Trophoblast cell (in vitro differentiated cells and primary cell): Measurements from ENCODE around the gene ZNF365.
"Not testable (repeated sequence)": the region's sequence is repeated elsewhere in the genome, so short reads cannot be mapped to it uniquely, and the experiment has no call there.

Experiments
- DNase-seq, 2 donors: peaks; one replicate each; pipeline ENCODE4 v3.0.0-alpha.2; 2016
- H2AFZ ChIP-seq: 2 replicates; pipeline ENCODE4 v1.6.1; 2013; ENCODE audit warnings: low read length, moderate library complexity, mild to moderate bottlenecking; ENCODE audit not compliant: insufficient read depth, poor library complexity
- H2AK5ac ChIP-seq: 2 replicates; pipeline ENCODE4 v1.6.1; 2013; ENCODE audit warnings: mild to moderate bottlenecking, low read length
- H2BK120ac ChIP-seq: 2 replicates; pipeline ENCODE4 v1.6.1; 2013; ENCODE audit warnings: low read length, mild to moderate bottlenecking, moderate library complexity; ENCODE audit not compliant: insufficient read depth, poor library complexity
- H2BK12ac ChIP-seq: 2 replicates; pipeline ENCODE4 v1.6.1; 2013; ENCODE audit warnings: mild to moderate bottlenecking, low read length, moderate library complexity
- H2BK5ac ChIP-seq: 2 replicates; pipeline ENCODE4 v1.6.1; 2013; ENCODE audit warnings: low read length, low read depth, moderate library complexity, mild to moderate bottlenecking; ENCODE audit not compliant: poor library complexity
- H3K14ac ChIP-seq: 2 replicates; pipeline ENCODE4 v1.6.1; 2013; ENCODE audit warnings: mild to moderate bottlenecking, low read length
- H3K18ac ChIP-seq: 2 replicates; pipeline ENCODE4 v1.6.1; 2013; ENCODE audit warnings: mild to moderate bottlenecking, low read length
- H3K23ac ChIP-seq: 2 replicates; pipeline ENCODE4 v1.6.1; 2013; ENCODE audit warnings: low read length
- H3K27ac ChIP-seq: 2 replicates; pipeline ENCODE4 v1.5.1; 2013; ENCODE audit warnings: low read depth, mild to moderate bottlenecking, inconsistent platforms, low read length, moderate library complexity
- H3K27me3 ChIP-seq: 2 replicates; pipeline ENCODE4 v1.6.1; 2013; ENCODE audit warnings: inconsistent platforms, mild to moderate bottlenecking, low read length, moderate library complexity; ENCODE audit not compliant: insufficient read depth
- H3K36me3 ChIP-seq, 2 experiments: 1 replicate in 1 of 2; 2 replicates in 1 of 2; pipeline ENCODE4 v1.6.1; 2013; ENCODE audit warnings: low read length in 2 of 2, mild to moderate bottlenecking in 2 of 2, moderate library complexity in 1 of 2; ENCODE audit not compliant: insufficient read depth in 2 of 2, control insufficient read depth in 1 of 2
- H3K4ac ChIP-seq: 2 replicates; pipeline ENCODE4 v1.6.1; 2013; ENCODE audit warnings: low read depth, mild to moderate bottlenecking, low read length, moderate library complexity
- H3K4me1 ChIP-seq, 2 experiments: 1 replicate in 1 of 2; 2 replicates in 1 of 2; pipeline ENCODE4 v1.6.1; 2013; ENCODE audit warnings: low read length in 2 of 2, mild to moderate bottlenecking in 2 of 2, moderate library complexity in 1 of 2; ENCODE audit not compliant: insufficient read depth in 2 of 2, control insufficient read depth in 1 of 2
- H3K4me2 ChIP-seq: 2 replicates; pipeline ENCODE4 v1.6.1; 2013; ENCODE audit warnings: inconsistent platforms, mild to moderate bottlenecking, low read length, moderate library complexity
- H3K4me3 ChIP-seq: 2 replicates; pipeline ENCODE4 v1.5.1; 2013; ENCODE audit warnings: mild to moderate bottlenecking, low read depth, low read length, inconsistent platforms
- H3K79me1 ChIP-seq: one replicate; pipeline ENCODE4 v1.6.1; 2013; ENCODE audit warnings: low read length
- H3K79me2 ChIP-seq: 2 replicates; pipeline ENCODE4 v1.6.1; 2013; ENCODE audit warnings: low read length, mild to moderate bottlenecking; ENCODE audit not compliant: control insufficient read depth, insufficient read depth, poor library complexity
- H3K9ac ChIP-seq: 2 replicates; pipeline ENCODE4 v1.6.1; 2013; ENCODE audit warnings: mild to moderate bottlenecking, low read length
- H3K9me3 ChIP-seq: 2 replicates; pipeline ENCODE4 v1.6.1; 2013; ENCODE audit warnings: low read depth, mild to moderate bottlenecking, control low read depth, inconsistent platforms, low read length; ENCODE audit not compliant: insufficient read depth
- H4K12ac ChIP-seq: 2 replicates; pipeline ENCODE4 v1.6.1; 2013; ENCODE audit warnings: low read depth, mild to moderate bottlenecking, low read length, moderate library complexity
- H4K8ac ChIP-seq: 2 replicates; pipeline ENCODE4 v1.6.1; 2013; ENCODE audit warnings: low read depth, mild to moderate bottlenecking, low read length, moderate library complexity
- H4K91ac ChIP-seq: one replicate; pipeline ENCODE4 v1.6.1; 2013; ENCODE audit warnings: low read depth, mild to moderate bottlenecking, low read length, moderate library complexity
- WGBS: extraction: QIAGEN DNeasy Blood & Tissue Kit; methylation state at CpG from one replicate; pipeline ENCODE4 v1.1.7; 2013; ENCODE audit warnings: missing lambda C conversion rate; ENCODE audit not compliant: insufficient read length, insufficient coverage; ENCODE audit errors: extremely low coverage; 5-methylcytosine and 5-hydroxymethylcytosine counted together

ZNF365 gene

DNA sequence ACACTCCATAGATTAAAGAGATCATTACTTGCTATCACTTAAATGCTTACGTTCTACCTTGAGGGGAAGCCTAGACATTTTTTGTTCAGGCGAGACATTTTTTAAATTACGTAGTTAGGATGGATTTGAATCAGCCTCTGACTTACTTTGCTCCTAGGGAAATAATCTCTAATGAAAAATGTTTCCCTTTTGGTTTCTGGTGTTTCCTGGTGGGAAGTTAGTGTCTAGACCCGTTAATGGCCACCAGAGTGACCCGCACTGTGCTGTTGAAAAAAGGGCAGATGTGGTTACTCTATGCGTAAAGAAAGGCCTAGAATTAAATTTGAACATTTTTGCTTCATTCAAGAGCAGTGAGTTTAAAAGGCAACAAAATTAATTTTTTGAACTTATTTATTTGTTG lies 3.8 kb downstream of the ZNF365 start:
- Histone ChIP-seq H2BK12ac (no peak overlapping the region), H3K14ac (no peak overlapping the region), H4K91ac (no peak overlapping the region), H3K36me3 (no peaks in the 10 kb centered on the region), H3K79me2 (no peaks in the 10 kb centered on the region), H3K4ac (no peak overlapping the region), H4K12ac (no peak overlapping the region), H3K27me3 (peaks cover 16% of the 10 kb centered on the region), H4K8ac (no peak overlapping the region), H3K9me3 (no peaks in the 10 kb centered on the region), H3K27ac (no peak overlapping the region), H2BK5ac (no peak overlapping the region), H3K4me1 (peaks cover 3 to 8% of the 10 kb centered on the region in 2 experiments), H3K79me1 (no peaks in the 10 kb centered on the region), H3K4me2 (no peak overlapping the region), H2AK5ac (no peak overlapping the region), H3K18ac (no peak overlapping the region), H2AFZ (no peak overlapping the region), H3K23ac (no peak overlapping the region), H3K9ac (no peak overlapping the region), H3K4me3 (no peak overlapping the region), H2BK120ac (no peak overlapping the region)
- WGBS, result no CpG with 5 or more reads among the region's 6 CpGs
- DNase-seq, result no peak

GRCh38 chr10:62378877-62379276 lies 4.7 kb downstream of the ZNF365 start:
- not testable (repeated sequence) for H3K4ac ChIP-seq, H2BK12ac ChIP-seq, H3K79me1 ChIP-seq, H3K4me1 ChIP-seq, H4K12ac ChIP-seq, H4K8ac ChIP-seq, H2AK5ac ChIP-seq, H3K18ac ChIP-seq, H3K9ac ChIP-seq, H3K4me2 ChIP-seq, H2BK120ac ChIP-seq, H3K79me2 ChIP-seq, H3K14ac ChIP-seq, H2AFZ ChIP-seq, H3K9me3 ChIP-seq, H3K36me3 ChIP-seq, H3K23ac ChIP-seq, H3K4me3 ChIP-seq, H4K91ac ChIP-seq, H3K27ac ChIP-seq, H2BK5ac ChIP-seq
- H3K27me3 ChIP-seq, result peaks cover 11% of the 10 kb centered on the region
- DNase-seq, result peak in 1 of 2 donors; percentile 9
- WGBS, result no CpG with 5 or more reads among the region's 6 CpGs

- Histone ChIP-seq H4K8ac (no peak overlapping the region), H3K14ac (peak overlapping the region; percentile 5), H3K9me3 (no peaks in the 10 kb centered on the region), H3K79me2 (no peaks in the 10 kb centered on the region), H3K4me2 (no peak overlapping the region), H3K27me3 (peaks cover 6% of the 10 kb centered on the region), H4K91ac (no peak overlapping the region), H3K27ac (no peak overlapping the region), H3K79me1 (no peaks in the 10 kb centered on the region), H3K9ac (no peak overlapping the region), H3K18ac (no peak overlapping the region), H2BK12ac (no peak overlapping the region), H3K23ac (no peak overlapping the region), H2AFZ (no peak overlapping the region), H3K4me1 (peaks cover 3 to 4% of the 10 kb centered on the region in 2 experiments), H2AK5ac (no peak overlapping the region), H4K12ac (no peak overlapping the region), H3K4me3 (no peak overlapping the region), H2BK120ac (no peak overlapping the region), H3K4ac (no peak overlapping the region), H3K36me3 (no peaks in the 10 kb centered on the region), H2BK5ac (peak overlapping the region; percentile 6)
- no peak for DNase-seq
- no CpG with 5 or more reads among the region's 4 CpGs for WGBS
Measured at GRCh38 chr10:62379394-62379793, 5.2 kb downstream of the ZNF365 start.

- Histone ChIP-seq H3K79me1 (no peaks in the 10 kb centered on the region), H3K9me3 (no peaks in the 10 kb centered on the region), H2AK5ac (no peak overlapping the region), H3K27me3 (no peaks in the 10 kb centered on the region), H3K4me2 (no peak overlapping the region), H4K91ac (no peak overlapping the region), H2BK120ac (no peak overlapping the region), H2BK5ac (no peak overlapping the region), H3K4ac (no peak overlapping the region), H3K18ac (no peak overlapping the region), H3K4me1 (peaks cover 3 to 4% of the 10 kb centered on the region in 2 experiments), H2BK12ac (no peak overlapping the region), H3K23ac (no peak overlapping the region), H3K9ac (no peak overlapping the region), H3K4me3 (no peak overlapping the region), H3K36me3 (no peaks in the 10 kb centered on the region), H3K27ac (no peak overlapping the region), H3K14ac (no peak overlapping the region), H3K79me2 (no peaks in the 10 kb centered on the region), H4K12ac (no peak overlapping the region), H4K8ac (no peak overlapping the region), H2AFZ (no peak overlapping the region)
- DNase-seq, result peak in 1 of 2 donors; percentile 38
- WGBS, result no CpG with 5 or more reads among the region's 1 CpG
Measured at GRCh38 chr10:62380016-62380415, 5.8 kb downstream of the ZNF365 start.
